ENCODE measurements around the gene CCDC61. TPM values are rescaled to one million over a fixed set of nuclear protein-coding genes. Genes with fewer than 3 reads are reported as not detected.

Gene CCDC61
- total RNA-seq, 2 experiments from 2014 or later: 17.8 to 18.4 TPM

DNA sequence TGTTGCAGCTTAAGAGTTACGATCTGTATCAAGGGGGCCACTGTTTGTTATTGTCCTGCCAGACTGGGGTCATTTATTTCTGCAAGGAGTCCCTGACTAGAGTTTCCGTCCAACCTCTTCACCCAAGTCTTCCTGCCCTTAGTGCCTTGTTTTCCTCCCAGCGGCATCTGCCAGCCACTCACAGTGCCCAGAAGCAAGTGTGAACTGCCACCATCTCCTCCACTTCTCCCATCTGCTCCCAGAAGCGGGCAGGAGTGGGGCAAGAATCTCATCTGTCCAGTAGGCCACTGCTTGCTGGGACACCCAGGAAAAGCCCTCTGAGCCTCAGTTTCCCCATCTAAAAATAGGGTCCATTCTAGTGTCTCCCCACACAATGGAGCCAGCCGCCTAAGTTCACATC is 25.6 kb upstream of the CCDC61 start:
- no peak for DNase-seq
- Mint-ChIP-seq H3K9me3 (no peaks in the 10 kb centered on the region), H3K27me3 (peaks cover 74% of the 10 kb centered on the region), H3K4me3 (no peak overlapping the region), H3K27ac (no peak overlapping the region), H3K4me1 (peaks cover 11% of the 10 kb centered on the region), H3K36me3 (no peaks in the 10 kb centered on the region)

DNA sequence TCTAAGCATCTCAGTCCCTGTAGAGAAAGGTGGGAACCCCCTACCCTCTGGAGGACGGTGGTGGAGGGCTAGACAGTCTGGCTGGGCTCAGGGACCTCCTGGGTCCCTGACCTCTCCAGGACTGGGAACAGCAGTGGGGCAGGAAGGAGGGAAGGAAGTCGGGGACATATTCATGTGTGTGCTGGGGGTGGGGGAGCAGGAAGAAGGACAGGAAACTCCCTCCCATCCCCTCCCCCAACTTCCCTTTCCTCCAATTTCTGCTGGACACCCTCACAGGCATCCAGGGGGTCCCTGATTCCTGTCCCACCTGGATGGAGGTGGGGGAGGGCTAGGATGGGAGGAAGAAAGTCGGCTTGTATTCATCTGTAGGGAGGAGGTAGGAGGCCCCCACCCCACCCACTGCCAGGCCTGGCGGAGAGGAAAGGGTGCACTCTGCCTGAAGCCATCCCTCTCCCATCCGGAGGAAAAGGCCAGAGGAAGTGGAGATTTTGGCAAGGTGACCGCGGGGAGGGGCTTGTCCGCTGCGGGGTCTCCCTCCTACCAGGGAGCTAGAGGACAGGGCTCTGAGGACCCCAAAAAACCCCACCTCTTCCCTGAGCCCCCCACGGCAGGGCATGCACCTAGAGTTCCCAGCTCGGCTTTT is 23.9 kb upstream of the CCDC61 start:
- no peak overlapping the region for H3K4me3 Mint-ChIP-seq
- peaks cover 77% of the 10 kb centered on the region for H3K27me3 Mint-ChIP-seq

GRCh38 chr19:45972081-45972946 is 23.0 kb upstream of the CCDC61 start:
- no peaks in the 10 kb centered on the region for H3K36me3 Mint-ChIP-seq
- H3K4me1 Mint-ChIP-seq: peaks cover 11% of the 10 kb centered on the region
- no peak overlapping the region for H3K27ac Mint-ChIP-seq
- H3K27me3 Mint-ChIP-seq: peaks cover 75% of the 10 kb centered on the region
- no peaks in the 10 kb centered on the region for H3K9me3 Mint-ChIP-seq
- DNase-seq: peak; percentile 16
- H3K4me3 Mint-ChIP-seq: no peak overlapping the region

More for the DNA sequence above, 23.9 kb upstream of the CCDC61 start:
- peaks cover 11% of the 10 kb centered on the region for H3K4me1 Mint-ChIP-seq
- DNase-seq: no peak
- H3K9me3 Mint-ChIP-seq: no peaks in the 10 kb centered on the region
- no peaks in the 10 kb centered on the region for H3K36me3 Mint-ChIP-seq
- no peak overlapping the region for H3K27ac Mint-ChIP-seq

DNA sequence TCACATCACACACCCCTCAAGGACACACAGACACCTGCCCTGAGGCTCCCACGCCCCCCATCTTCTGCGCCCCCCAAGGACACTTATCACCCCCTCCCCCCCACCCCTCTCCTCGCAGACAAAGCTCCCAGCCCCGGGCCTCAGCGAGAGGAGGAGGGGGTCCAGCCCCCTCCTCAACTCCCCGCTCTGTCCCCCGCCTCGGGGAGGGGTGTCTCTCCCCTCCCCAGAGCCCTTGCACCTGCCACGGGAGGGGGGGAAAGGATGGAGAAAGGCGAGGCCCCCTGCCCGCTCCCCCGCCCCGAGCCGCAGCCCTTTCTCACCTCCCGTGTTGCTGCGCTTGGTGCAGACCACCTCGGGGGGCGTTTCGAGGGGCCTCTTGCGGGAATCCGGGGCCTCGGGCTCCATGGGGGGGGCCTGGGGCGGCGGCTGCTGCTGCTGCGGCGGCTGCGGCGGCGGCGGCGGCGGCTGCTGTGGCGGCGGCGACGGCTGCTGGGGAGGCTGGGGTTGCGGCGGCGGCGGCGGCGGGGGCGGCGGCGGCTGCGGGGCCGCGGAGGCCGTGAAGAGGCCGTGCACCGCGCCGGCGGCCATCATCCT is 22.2 kb upstream of the CCDC61 start:
- H3K36me3 Mint-ChIP-seq: no peaks in the 10 kb centered on the region
- H3K27ac Mint-ChIP-seq: no peak overlapping the region
- H3K27me3 Mint-ChIP-seq: peaks cover 82% of the 10 kb centered on the region
- no peaks in the 10 kb centered on the region for H3K9me3 Mint-ChIP-seq
- H3K4me1 Mint-ChIP-seq: peaks cover 11% of the 10 kb centered on the region
- no peak overlapping the region for H3K4me3 Mint-ChIP-seq
- DNase-seq: no peak

- DNase-seq: peak; percentile 61
- H3K27me3 Mint-ChIP-seq: peaks cover 76% of the 10 kb centered on the region
- no peaks in the 10 kb centered on the region for H3K36me3 Mint-ChIP-seq
- no peak within 1 kb of the TSS for H3K4me3 Mint-ChIP-seq
- H3K4me1 Mint-ChIP-seq: peaks cover 11% of the 10 kb centered on the region
- H3K27ac Mint-ChIP-seq: no peak within 1 kb of the TSS
- no peaks in the 10 kb centered on the region for H3K9me3 Mint-ChIP-seq
Observed at GRCh38 chr19:45973553-45974338, 21.5 kb upstream of the CCDC61 start, which contains the start of gene NOVA2. Gene NOVA2, minus strand, starts transcription at chr19:45973865. Its CDS starts 514 bp downstream, at chr19:45973351.

- Mint-ChIP-seq H3K36me3 (no peaks in the 10 kb centered on the region), H3K9me3 (no peaks in the 10 kb centered on the region), H3K27ac (no peak overlapping the region), H3K27me3 (peaks cover 63% of the 10 kb centered on the region), H3K4me1 (peaks cover 11% of the 10 kb centered on the region), H3K4me3 (no peak overlapping the region)
- DNase-seq: no peak
Observed at GRCh38 chr19:45975306-45976070, 19.8 kb upstream of the CCDC61 start.

GRCh38 chr19:45976178-45976577 is 19.1 kb upstream of the CCDC61 start:
- Mint-ChIP-seq H3K4me1 (peaks cover 11% of the 10 kb centered on the region), H3K27me3 (peaks cover 62% of the 10 kb centered on the region), H3K36me3 (no peaks in the 10 kb centered on the region), H3K4me3 (no peak overlapping the region), H3K27ac (no peak overlapping the region), H3K9me3 (no peaks in the 10 kb centered on the region)
- DNase-seq: no peak

- Mint-ChIP-seq H3K9me3 (no peaks in the 10 kb centered on the region), H3K4me3 (no peak overlapping the region), H3K36me3 (no peaks in the 10 kb centered on the region), H3K4me1 (no peaks in the 10 kb centered on the region), H3K27me3 (peaks cover 58% of the 10 kb centered on the region), H3K27ac (no peak overlapping the region)
- no peak for DNase-seq
Observed at GRCh38 chr19:45978156-45978555, 17.1 kb upstream of the CCDC61 start.

- DNase-seq: no peak
- peaks cover 43% of the 10 kb centered on the region for H3K27me3 Mint-ChIP-seq
- H3K27ac Mint-ChIP-seq: no peak overlapping the region
- H3K4me3 Mint-ChIP-seq: no peak overlapping the region
- H3K36me3 Mint-ChIP-seq: no peaks in the 10 kb centered on the region
- H3K4me1 Mint-ChIP-seq: no peaks in the 10 kb centered on the region
- no peaks in the 10 kb centered on the region for H3K9me3 Mint-ChIP-seq
Observed at GRCh38 chr19:45981350-45981749, 13.9 kb upstream of the CCDC61 start.

- H3K9me3 Mint-ChIP-seq: no peaks in the 10 kb centered on the region
- no peaks in the 10 kb centered on the region for H3K4me1 Mint-ChIP-seq
- DNase-seq: no peak
- H3K27me3 Mint-ChIP-seq: peaks cover 37% of the 10 kb centered on the region
- no peaks in the 10 kb centered on the region for H3K36me3 Mint-ChIP-seq
- H3K4me3 Mint-ChIP-seq: no peak overlapping the region
- no peak overlapping the region for H3K27ac Mint-ChIP-seq
Observed at GRCh38 chr19:45985321-45985720, 9.9 kb upstream of the CCDC61 start.

- DNase-seq: no peak
- H3K27ac Mint-ChIP-seq: no peak overlapping the region
- no peak overlapping the region for H3K4me3 Mint-ChIP-seq
- H3K4me1 Mint-ChIP-seq: no peaks in the 10 kb centered on the region
- no peaks in the 10 kb centered on the region for H3K9me3 Mint-ChIP-seq
- peaks cover 15% of the 10 kb centered on the region for H3K27me3 Mint-ChIP-seq
- H3K36me3 Mint-ChIP-seq: no peaks in the 10 kb centered on the region
Observed at GRCh38 chr19:45990113-45990728, 5.0 kb upstream of the CCDC61 start.

- no peak overlapping the region for H3K27ac Mint-ChIP-seq
- peaks cover 9% of the 10 kb centered on the region for H3K27me3 Mint-ChIP-seq
- H3K4me1 Mint-ChIP-seq: peaks cover 21% of the 10 kb centered on the region
- no peaks in the 10 kb centered on the region for H3K9me3 Mint-ChIP-seq
- no peak overlapping the region for H3K4me3 Mint-ChIP-seq
- no peak for DNase-seq
- peaks cover 9% of the 10 kb centered on the region for H3K36me3 Mint-ChIP-seq
Observed at GRCh38 chr19:45994456-45994997, 740 bp upstream of the CCDC61 start.

DNA sequence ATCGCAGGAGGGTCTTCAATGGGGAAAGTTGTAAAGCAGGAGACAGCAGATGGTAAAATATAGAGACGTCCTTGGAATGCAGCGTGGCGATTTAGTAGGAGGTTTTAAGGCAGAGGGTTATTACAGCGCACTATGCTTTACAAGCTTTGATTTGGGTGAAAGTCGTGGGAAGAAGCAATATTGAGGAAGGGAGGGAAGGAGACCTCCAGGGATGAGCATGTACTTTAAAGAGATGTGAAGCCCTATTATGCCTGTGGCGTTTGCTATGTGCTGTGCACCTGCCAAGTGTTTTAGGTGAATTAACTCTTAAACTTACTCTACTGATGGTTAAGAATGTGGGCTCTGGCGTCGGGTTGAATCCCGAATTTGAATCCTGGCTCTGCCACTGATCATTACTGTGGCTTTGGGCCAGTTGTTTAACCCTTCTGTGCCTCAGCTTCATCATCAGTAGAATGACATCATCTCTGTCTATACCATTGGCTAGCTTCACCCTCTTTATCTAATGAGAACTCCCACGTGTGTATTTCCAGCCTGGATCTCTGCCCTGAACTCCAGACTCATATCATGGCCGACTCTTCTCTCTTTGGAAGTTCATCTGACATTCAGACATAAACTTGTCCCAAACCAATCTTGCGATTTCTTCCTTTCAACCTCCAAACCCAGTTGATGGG is 583 bp downstream of the CCDC61 start:
- no peak for DNase-seq
- Mint-ChIP-seq H3K27me3 (peaks cover 3% of the 10 kb centered on the region), H3K9me3 (no peaks in the 10 kb centered on the region), H3K36me3 (peaks cover 9% of the 10 kb centered on the region), H3K4me1 (peaks cover 33% of the 10 kb centered on the region), H3K4me3 (no peak overlapping the region), H3K27ac (peak overlapping the region; percentile 14)

Data from activated naive CD8-positive, alpha-beta T cell treated with anti-CD3 and anti-CD28 coated beads for 36 hours (primary cell).